ENCODE data around the gene FMNL2. TPM values are rescaled to one million over a fixed set of nuclear protein-coding genes. Genes with fewer than 3 reads are reported as not detected.

FMNL2 gene
- polyA plus RNA-seq, 3 donors: 5.0 to 41.3 (median 22.3) TPM

- WGBS, 3 donors: 74 to 87% (median 76%) methylated on average over 2 of the region's 2 CpGs
- H3K27ac ChIP-seq (ENCODE audit: low read depth, low read length): no peak overlapping the region
Measured at GRCh38 chr2:152493417-152493816, 158.4 kb downstream of the FMNL2 start.

GRCh38 chr2:152493945-152494528 is 159.1 kb downstream of the FMNL2 start:
- WGBS, 3 donors: 37 to 67% (median 58%) methylated on average over 2 of the region's 2 CpGs

GRCh38 chr2:152496371-152496770 is 161.4 kb downstream of the FMNL2 start:
- no peak overlapping the region for H3K27ac ChIP-seq (ENCODE audit: low read depth, low read length)
- WGBS, 3 donors: 88 to 97% (median 89%) methylated on average over 3 of the region's 3 CpGs

More at GRCh38 chr2:152493945-152494528, 159.1 kb downstream of the FMNL2 start:
- H3K27ac ChIP-seq (ENCODE audit: low read depth, low read length): no peak overlapping the region

- no peak overlapping the region for H3K27ac ChIP-seq (ENCODE audit: low read depth, low read length)
- 27 to 73% (median 67%) methylated on average over 3 of the region's 3 CpGs for WGBS, 3 donors
Measured at GRCh38 chr2:152497481-152498052, 162.6 kb downstream of the FMNL2 start.

- WGBS, 3 donors: 76 to 82% (median 78%) methylated on average over 3 of the region's 3 CpGs
- H3K27ac ChIP-seq (ENCODE audit: low read depth, low read length): no peak overlapping the region
Measured at GRCh38 chr2:152499331-152499816, 164.4 kb downstream of the FMNL2 start.

GRCh38 chr2:152499896-152500735 is 165.1 kb downstream of the FMNL2 start:
- no peak overlapping the region for H3K27ac ChIP-seq (ENCODE audit: low read depth, low read length)
- WGBS, 3 donors: 73 to 81% (median 75%) methylated on average over 14 of the region's 14 CpGs

- 79 to 87% (median 80%) methylated on average over 8 of the region's 8 CpGs for WGBS, 3 donors
Measured at GRCh38 chr2:152500772-152501171, 165.8 kb downstream of the FMNL2 start.

GRCh38 chr2:152501666-152502065 is 166.7 kb downstream of the FMNL2 start:
- no peak overlapping the region for H3K27ac ChIP-seq (ENCODE audit: low read depth, low read length)
- 85 to 94% (median 91%) methylated on average over 5 of the region's 5 CpGs for WGBS, 3 donors

More at GRCh38 chr2:152500772-152501171, 165.8 kb downstream of the FMNL2 start:
- no peak overlapping the region for H3K27ac ChIP-seq (ENCODE audit: low read depth, low read length)

GRCh38 chr2:152504618-152505017 is 169.6 kb downstream of the FMNL2 start:
- no peak overlapping the region for H3K27ac ChIP-seq (ENCODE audit: low read depth, low read length)
- 92 to 96% (median 93%) methylated on average over 3 of the region's 3 CpGs for WGBS, 3 donors

GRCh38 chr2:152505495-152505906 is 170.5 kb downstream of the FMNL2 start:
- 66 to 76% (median 70%) methylated on average over 9 of the region's 9 CpGs for WGBS, 3 donors
- H3K27ac ChIP-seq (ENCODE audit: low read depth, low read length): no peak overlapping the region

- 80 to 90% (median 82%) methylated on average over 4 of the region's 4 CpGs for WGBS, 3 donors
Measured at GRCh38 chr2:152506843-152507242, 171.9 kb downstream of the FMNL2 start.

GRCh38 chr2:152507907-152508306 is 172.9 kb downstream of the FMNL2 start:
- no peak overlapping the region for H3K27ac ChIP-seq (ENCODE audit: low read depth, low read length)
- WGBS, 3 donors: 82 to 90% (median 85%) methylated on average over 6 of the region's 6 CpGs

More at GRCh38 chr2:152506843-152507242, 171.9 kb downstream of the FMNL2 start:
- H3K27ac ChIP-seq (ENCODE audit: low read depth, low read length): no peak overlapping the region

- WGBS, 3 donors: 76 to 83% (median 78%) methylated on average over 4 of the region's 4 CpGs
- H3K27ac ChIP-seq (ENCODE audit: low read depth, low read length): no peak overlapping the region
Measured at GRCh38 chr2:152508446-152508845, 173.5 kb downstream of the FMNL2 start.

- WGBS, 3 donors: 76 to 96% (median 92%) methylated on average over 3 of the region's 3 CpGs
- H3K27ac ChIP-seq (ENCODE audit: low read depth, low read length): no peak overlapping the region
Measured at GRCh38 chr2:152509772-152510491, 175.0 kb downstream of the FMNL2 start.

GRCh38 chr2:152510621-152511020 is 175.6 kb downstream of the FMNL2 start:
- 92 to 96% (median 94%) methylated on average over 5 of the region's 5 CpGs for WGBS, 3 donors

GRCh38 chr2:152511981-152512380 is 177.0 kb downstream of the FMNL2 start:
- 74 to 91% (median 86%) methylated on average over 2 of the region's 2 CpGs for WGBS, 3 donors
- no peak overlapping the region for H3K27ac ChIP-seq (ENCODE audit: low read depth, low read length)

More at GRCh38 chr2:152510621-152511020, 175.6 kb downstream of the FMNL2 start:
- H3K27ac ChIP-seq (ENCODE audit: low read depth, low read length): no peak overlapping the region

- 91 to 98% (median 96%) methylated on average over 4 of the region's 4 CpGs for WGBS, 3 donors
- no peak overlapping the region for H3K27ac ChIP-seq (ENCODE audit: low read depth, low read length)
Measured at GRCh38 chr2:152513029-152513428, 178.1 kb downstream of the FMNL2 start.

- 64 to 76% (median 70%) methylated on average over 2 of the region's 2 CpGs for WGBS, 3 donors
- H3K27ac ChIP-seq (ENCODE audit: low read depth, low read length): no peak overlapping the region
Measured at GRCh38 chr2:152513681-152514080, 178.7 kb downstream of the FMNL2 start.

Measured in adipose tissue (tissue), 3 donors.